HCT116 (cell line): Measurements from ENCODE around the gene NCBP2.

Source experiments
- CTCF ChIP-seq, 3 experiments: fragments of 200-600 bp in 1 of 3; sonication (generic) in 1 of 3; IDR thresholded peaks in 2 of 3; conservative IDR thresholded peaks in 1 of 3; 2 replicates each; pipeline ENCODE4 v1.5.1; 2012 to 2017; ENCODE audit warnings: low read depth in 2 of 3, low read length in 2 of 3, antibody characterized with exemption in 1 of 3, borderline replicate concordance in 1 of 3, control low read depth in 1 of 3, mild to moderate bottlenecking in 1 of 3, mixed read lengths in 1 of 3, mixed run types in 1 of 3, moderate library complexity in 1 of 3; ENCODE audit not compliant: insufficient read depth in 1 of 3
- EGR1 ChIP-seq: IDR thresholded peaks from 2 replicates; pipeline ENCODE4 v1.6.1; 2012; ENCODE audit warnings: low read depth
- JUND ChIP-seq: IDR thresholded peaks from 2 replicates; pipeline ENCODE4 v1.6.1; 2012
- POLR2A ChIP-seq: IDR thresholded peaks from 2 replicates; pipeline ENCODE4 v1.7.0; 2011; ENCODE audit warnings: borderline replicate concordance; ENCODE audit not compliant: insufficient read depth, insufficient read length; ENCODE audit errors: extremely low read depth
- RAD21 ChIP-seq: IDR thresholded peaks from 2 replicates; pipeline ENCODE4 v1.6.1; 2012; ENCODE audit warnings: low read depth, mild to moderate bottlenecking
- TCF7L2 ChIP-seq: IDR thresholded peaks from 2 replicates; pipeline ENCODE4 v1.7.0; 2011; ENCODE audit warnings: borderline replicate concordance, inconsistent platforms; ENCODE audit not compliant: insufficient read depth, insufficient read length; ENCODE audit errors: extremely low read depth
- YY1 ChIP-seq: IDR thresholded peaks from 2 replicates; pipeline ENCODE4 v1.6.1; 2011; ENCODE audit warnings: low read length, low read depth, moderate library complexity, mild to moderate bottlenecking; ENCODE audit not compliant: insufficient replicate concordance; ENCODE audit errors: extremely low read depth
- TF ChIP-seq, protein P1 (sequence below): IDR thresholded peaks from 2 replicates; pipeline ENCODE4 v1.6.1; 2012; ENCODE audit warnings: low read depth

GRCh38 chr3:196915375-196915774 lies 27.0 kb downstream of the NCBP2 start:
- TF ChIP-seq JUND, result no peak
- no peak for TF ChIP-seq CTCF (IDR thresholded peaks at IDR 0.05 in 2 of 3, conservative IDR thresholded peaks at IDR 0.05 in 1 of 3; ENCODE audit: borderline replicate concordance in 1 of 3, insufficient read depth in 1 of 3, low read depth in 2 of 3, low read length in 2 of 3)
- no peak for TF ChIP-seq EGR1
- TF ChIP-seq RAD21, result no peak
- TF ChIP-seq, protein P1, sequence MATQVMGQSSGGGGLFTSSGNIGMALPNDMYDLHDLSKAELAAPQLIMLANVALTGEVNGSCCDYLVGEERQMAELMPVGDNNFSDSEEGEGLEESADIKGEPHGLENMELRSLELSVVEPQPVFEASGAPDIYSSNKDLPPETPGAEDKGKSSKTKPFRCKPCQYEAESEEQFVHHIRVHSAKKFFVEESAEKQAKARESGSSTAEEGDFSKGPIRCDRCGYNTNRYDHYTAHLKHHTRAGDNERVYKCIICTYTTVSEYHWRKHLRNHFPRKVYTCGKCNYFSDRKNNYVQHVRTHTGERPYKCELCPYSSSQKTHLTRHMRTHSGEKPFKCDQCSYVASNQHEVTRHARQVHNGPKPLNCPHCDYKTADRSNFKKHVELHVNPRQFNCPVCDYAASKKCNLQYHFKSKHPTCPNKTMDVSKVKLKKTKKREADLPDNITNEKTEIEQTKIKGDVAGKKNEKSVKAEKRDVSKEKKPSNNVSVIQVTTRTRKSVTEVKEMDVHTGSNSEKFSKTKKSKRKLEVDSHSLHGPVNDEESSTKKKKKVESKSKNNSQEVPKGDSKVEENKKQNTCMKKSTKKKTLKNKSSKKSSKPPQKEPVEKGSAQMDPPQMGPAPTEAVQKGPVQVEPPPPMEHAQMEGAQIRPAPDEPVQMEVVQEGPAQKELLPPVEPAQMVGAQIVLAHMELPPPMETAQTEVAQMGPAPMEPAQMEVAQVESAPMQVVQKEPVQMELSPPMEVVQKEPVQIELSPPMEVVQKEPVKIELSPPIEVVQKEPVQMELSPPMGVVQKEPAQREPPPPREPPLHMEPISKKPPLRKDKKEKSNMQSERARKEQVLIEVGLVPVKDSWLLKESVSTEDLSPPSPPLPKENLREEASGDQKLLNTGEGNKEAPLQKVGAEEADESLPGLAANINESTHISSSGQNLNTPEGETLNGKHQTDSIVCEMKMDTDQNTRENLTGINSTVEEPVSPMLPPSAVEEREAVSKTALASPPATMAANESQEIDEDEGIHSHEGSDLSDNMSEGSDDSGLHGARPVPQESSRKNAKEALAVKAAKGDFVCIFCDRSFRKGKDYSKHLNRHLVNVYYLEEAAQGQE, result no peak
- TF ChIP-seq POLR2A, result no peak
- no peak for TF ChIP-seq YY1
- TF ChIP-seq TCF7L2, result no peak
